T-helper 1 cell (primary cell): ENCODE results near the gene MORC2.

Source experiments
- DNase-seq, 5 donors: peaks; one replicate each; pipeline ENCODE4 v3.0.0-alpha.2; 2012 to 2020

Gene MORC2

GRCh38 chr22:30919973-30920372 lies 48.6 kb downstream of the MORC2 start:
- no peak for DNase-seq

GRCh38 chr22:30918761-30919160 lies 49.8 kb downstream of the MORC2 start:
- DNase-seq = no peak

- DNase-seq = no peak
These were observed 58.2 kb downstream of the MORC2 start for GRCh38 chr22:30910358-30910757.

- no peak for DNase-seq
These were observed 59.3 kb downstream of the MORC2 start for GRCh38 chr22:30909306-30909705.

GRCh38 chr22:30908051-30908461 lies 60.5 kb downstream of the MORC2 start:
- no peak for DNase-seq

- no peak for DNase-seq
These were observed 61.6 kb downstream of the MORC2 start for GRCh38 chr22:30906946-30907345.

- no peak for DNase-seq
These were observed 62.2 kb downstream of the MORC2 start for GRCh38 chr22:30906411-30906810.

GRCh38 chr22:30905696-30906341 lies 62.8 kb downstream of the MORC2 start:
- DNase-seq = no peak

- no peak for DNase-seq
These were observed 64.6 kb downstream of the MORC2 start for GRCh38 chr22:30903876-30904460.

- no peak for DNase-seq
These were observed 65.8 kb downstream of the MORC2 start for GRCh38 chr22:30902496-30903357.

- DNase-seq = no peak
These were observed 74.2 kb downstream of the MORC2 start for GRCh38 chr22:30894371-30894740.

GRCh38 chr22:30893434-30894370 lies 74.9 kb downstream of the MORC2 start:
- no peak for DNase-seq

- no peak for DNase-seq
These were observed 75.8 kb downstream of the MORC2 start for GRCh38 chr22:30892731-30893221.

GRCh38 chr22:30892286-30892685 lies 76.3 kb downstream of the MORC2 start:
- DNase-seq = no peak

GRCh38 chr22:30891781-30892180 lies 76.8 kb downstream of the MORC2 start:
- DNase-seq = no peak

GRCh38 chr22:30891443-30891755 lies 77.2 kb downstream of the MORC2 start:
- no peak for DNase-seq

- peak in 2 of 5 donors; percentile 8 to 13 for DNase-seq
These were observed 77.7 kb downstream of the MORC2 start for GRCh38 chr22:30890686-30891442.

- DNase-seq = no peak
These were observed 78.5 kb downstream of the MORC2 start for GRCh38 chr22:30889996-30890480.

GRCh38 chr22:30889268-30889995 lies 79.1 kb downstream of the MORC2 start:
- no peak for DNase-seq

- DNase-seq = no peak
These were observed 80.7 kb downstream of the MORC2 start for GRCh38 chr22:30887861-30888260.

- no peak for DNase-seq
These were observed 81.1 kb downstream of the MORC2 start for GRCh38 chr22:30887453-30887852.
